ENCODE measurements around the gene PHLDB1. TPM values are rescaled to one million over a fixed set of nuclear protein-coding genes. Genes with fewer than 3 reads are reported as not detected.
"Not testable (repeated sequence)": the region's sequence is repeated elsewhere in the genome, so short reads cannot be mapped to it uniquely, and the experiment has no call there.

PHLDB1 gene
- total and polyA plus RNA-seq, 2 donors (not counting 3 experiments of a cell fraction or from before 2014, with no cell fraction given) = 99.7 to 183 TPM

- H4K20me1 ChIP-seq (replicated peaks; ENCODE audit: control insufficient read depth, extremely low read depth, insufficient read depth, low read length); H3K27ac ChIP-seq (ENCODE audit: insufficient read depth, low read depth, low read length); H3K79me2 ChIP-seq (ENCODE audit: control insufficient read depth, insufficient read depth, low read length); H3K4me3 ChIP-seq (replicated peaks in 1 of 3; ENCODE audit: insufficient read depth in 1 of 3, low read depth in 1 of 3, low read length in 3 of 3); H3K9ac ChIP-seq (replicated peaks; ENCODE audit: extremely low read depth, insufficient read depth, low read length); BruUV-seq (replicated peaks); H3K9me1 ChIP-seq (replicated peaks; ENCODE audit: control insufficient read depth, extremely low read depth, insufficient read depth, low read length); H3K4me2 ChIP-seq (ENCODE audit: insufficient read depth, low read length); FAIRE-seq; POLR2A ChIA-PET; H3K4me1 ChIP-seq (ENCODE audit: control insufficient read depth, extremely low read depth, insufficient read depth, low read length); CTCF ChIA-PET; DNase-seq (ENCODE audit: low read depth, low spot score); dilution Hi-C loops (cut with MboI; ENCODE audit: extremely low pct_ligation_motif_present, low sequenced_read_pairs); H3K9me3 ChIP-seq (replicated peaks; ENCODE audit: control insufficient read depth, insufficient read depth, low read length); H2AFZ ChIP-seq (ENCODE audit: low read depth, low read length); H3K27me3 ChIP-seq (ENCODE audit: control insufficient read depth in 2 of 2, insufficient read depth in 2 of 2, low read length in 2 of 2); H3K36me3 ChIP-seq (ENCODE audit: control insufficient read depth in 2 of 2, extremely low read depth in 1 of 2, insufficient read depth in 2 of 2, low read length in 2 of 2); intact Hi-C loops (cut with micrococcal nuclease): not testable (repeated sequence)
Observed at GRCh38 chr11:118682939-118683338, 75.5 kb downstream of the PHLDB1 start.

- POLR2A ChIA-PET = no interaction called here
Observed at GRCh38 chr11:118684187-118684586, 76.8 kb downstream of the PHLDB1 start.

More at GRCh38 chr11:118684187-118684586, 76.8 kb downstream of the PHLDB1 start:
- Histone ChIP-seq H3K9me1 (replicated peaks; ENCODE audit: control insufficient read depth, extremely low read depth, insufficient read depth, low read length) (no peaks in the 10 kb centered on the region), H3K4me2 (ENCODE audit: insufficient read depth, low read length) (no peak overlapping the region), H3K36me3 (ENCODE audit: control insufficient read depth in 2 of 2, extremely low read depth in 1 of 2, insufficient read depth in 2 of 2, low read length in 2 of 2) (no peaks in the 10 kb centered on the region), H3K4me3 (replicated peaks in 1 of 3; ENCODE audit: insufficient read depth in 1 of 3, low read depth in 1 of 3, low read length in 3 of 3) (no peak overlapping the region), H3K9me3 (replicated peaks; ENCODE audit: control insufficient read depth, insufficient read depth, low read length) (no peaks in the 10 kb centered on the region), H3K27me3 (ENCODE audit: control insufficient read depth in 2 of 2, insufficient read depth in 2 of 2, low read length in 2 of 2) (peaks cover 2 to 3% of the 10 kb centered on the region in 2 experiments), H3K4me1 (ENCODE audit: control insufficient read depth, extremely low read depth, insufficient read depth, low read length) (no peaks in the 10 kb centered on the region), H3K9ac (replicated peaks; ENCODE audit: extremely low read depth, insufficient read depth, low read length) (no peak overlapping the region), H4K20me1 (replicated peaks; ENCODE audit: control insufficient read depth, extremely low read depth, insufficient read depth, low read length) (no peaks in the 10 kb centered on the region), H2AFZ (ENCODE audit: low read depth, low read length) (no peak overlapping the region), H3K79me2 (ENCODE audit: control insufficient read depth, insufficient read depth, low read length) (no peaks in the 10 kb centered on the region), H3K27ac (ENCODE audit: insufficient read depth, low read depth, low read length) (no peak overlapping the region)
- dilution Hi-C loops (cut with MboI; ENCODE audit: extremely low pct_ligation_motif_present, low sequenced_read_pairs) (no loop called here), intact Hi-C loops (cut with micrococcal nuclease) (no loop called here)
- no peak for FAIRE-seq
- CTCF ChIA-PET = interaction anchor here (0.7 to 1.1 kb wide), 2 partner anchors 272 to 348 kb away, joined by 3 read pairs; partner anchors contain the start of gene UPK2
- DNase-seq (ENCODE audit: low read depth, low spot score) = no peak
- no TSS peak for BruUV-seq (replicated peaks)
- TF ChIP-seq CTCF (IDR thresholded peaks at IDR 0.05; ENCODE audit: extremely low read depth in 1 of 2, insufficient read depth in 1 of 2, low read depth in 1 of 2, low read length in 2 of 2) (no peak), POLR2AphosphoS5 (IDR thresholded peaks at IDR 0.05; ENCODE audit: insufficient read depth, low read depth, low read length) (no peak), POLR2A (IDR thresholded peaks at IDR 0.05; ENCODE audit: low read depth, low read length) (no peak), MAX (IDR thresholded peaks at IDR 0.05; ENCODE audit: insufficient read depth, insufficient read length) (no peak), FOS (IDR thresholded peaks at IDR 0.05; ENCODE audit: borderline replicate concordance, insufficient read depth, low read length) (no peak), GATA2 (IDR thresholded peaks at IDR 0.05; ENCODE audit: insufficient read depth, insufficient read length, low read depth, low read length) (no peak), JUN (IDR thresholded peaks at IDR 0.05; ENCODE audit: borderline replicate concordance, insufficient read depth, insufficient read length, low read depth) (no peak), EZH2 (IDR thresholded peaks at IDR 0.05; ENCODE audit: borderline replicate concordance, low read depth, low read length, severe bottlenecking) (no peak), MYC (IDR thresholded peaks at IDR 0.05; ENCODE audit: low read depth, low read length) (no peak)
